CD8-positive, alpha-beta memory T cell (primary cell): ENCODE measurements around the gene HHIPL1. TPM values are rescaled to one million over a fixed set of nuclear protein-coding genes. Genes with fewer than 3 reads are reported as not detected.

Experiments used
- CTCF ChIA-PET: fragments of 350-600 bp; sonication (Branson Sonifier 250); formaldehyde crosslinking; loops from one replicate; lab custom pipeline; 2021; ENCODE audit warnings: antibody characterized with exemption; lab: Charles Lee
- POLR2A ChIA-PET: fragments of 350-600 bp; sonication (Branson Sonifier 250); formaldehyde crosslinking; loops from one replicate; lab custom pipeline; 2021; ENCODE audit warnings: antibody characterized with exemption; lab: Charles Lee
- DNase-seq, 5 donors: peaks; one replicate each; pipeline versions ENCODE4 v3.0.0 to v3.0.0-alpha.2; 2020 to 2022; ENCODE audit warnings: mixed read lengths in 1 of 5
- H3K27ac ChIP-seq: one replicate; pipeline ENCODE4 v1.7.0; 2013; ENCODE audit warnings: low read depth, mild to moderate bottlenecking, low read length, moderate library complexity
- H3K27me3 ChIP-seq: 2 replicates; pipeline ENCODE4 v1.7.0; 2013; ENCODE audit warnings: low read length, mild to moderate bottlenecking; ENCODE audit not compliant: insufficient read depth, poor library complexity, severe bottlenecking
- H3K36me3 ChIP-seq: 2 replicates; pipeline ENCODE4 v1.7.0; 2013; ENCODE audit warnings: mild to moderate bottlenecking, low read length, moderate library complexity; ENCODE audit not compliant: insufficient read depth
- H3K4me1 ChIP-seq: 2 replicates; pipeline ENCODE4 v1.7.0; 2013; ENCODE audit warnings: mild to moderate bottlenecking, low read length, moderate library complexity; ENCODE audit not compliant: insufficient read depth
- H3K4me3 ChIP-seq: 2 replicates; pipeline ENCODE4 v1.7.0; 2013; ENCODE audit warnings: mild to moderate bottlenecking, low read length
- H3K9me3 ChIP-seq: 2 replicates; pipeline ENCODE4 v1.7.0; 2013; ENCODE audit warnings: mild to moderate bottlenecking, low read length
- H3K27ac Mint-ChIP-seq, 8 donors: one replicate each; pipeline ENCODE4 v1.8.0; 2020 to 2021; ENCODE audit warnings: mixed read lengths in 8 of 8, mild to moderate bottlenecking in 6 of 8, inconsistent platforms in 3 of 8, moderate library complexity in 3 of 8
- H3K27me3 Mint-ChIP-seq, 2 donors: one replicate each; pipeline ENCODE4 v1.8.0; 2020 to 2021; ENCODE audit warnings: mixed read lengths in 2 of 2, mild to moderate bottlenecking in 1 of 2, moderate library complexity in 1 of 2
- H3K36me3 Mint-ChIP-seq, 3 donors: one replicate each; pipeline ENCODE4 v1.8.0; 2020 to 2021; ENCODE audit warnings: mixed read lengths in 3 of 3, inconsistent platforms in 1 of 3, mild to moderate bottlenecking in 1 of 3
- H3K4me1 Mint-ChIP-seq, 3 donors: one replicate each; pipeline ENCODE4 v1.8.0; 2020 to 2021; ENCODE audit warnings: mixed read lengths in 3 of 3, inconsistent platforms in 1 of 3, mild to moderate bottlenecking in 1 of 3
- H3K4me3 Mint-ChIP-seq, 7 donors: one replicate each; pipeline ENCODE4 v1.8.0; 2020 to 2021; ENCODE audit warnings: mixed read lengths in 7 of 7, mild to moderate bottlenecking in 6 of 7, moderate library complexity in 4 of 7, inconsistent platforms in 2 of 7
- H3K9me3 Mint-ChIP-seq, 5 donors: one replicate each; pipeline ENCODE4 v1.8.0; 2020 to 2022; ENCODE audit warnings: mixed read lengths in 5 of 5, mild to moderate bottlenecking in 3 of 5, moderate library complexity in 2 of 5, inconsistent platforms in 1 of 5
- polyA plus RNA-seq: library from polyadenylated mRNA; unstranded; fragments of 300-500 nt; fragmentation: Illumina TruSeq; gene quantifications from one replicate; pipeline ENCODE4 v1.2.3, GENCODE V29; 2021
- total RNA-seq, 2 experiments: library from RNA; stranded (reverse); gene quantifications; one replicate each; pipeline ENCODE4 v1.2.3, GENCODE V29; 2021

HHIPL1 gene
- under 1 TPM in 1 of 2 experiments, not detected in 1; 0.04 TPM for total RNA-seq
- polyA plus RNA-seq: not detected

GRCh38 chr14:99644723-99645544, at the start of gene HHIPL1:
Gene HHIPL1, plus strand, starts transcription at chr14:99645129. Its CDS starts 79 bp downstream, at chr14:99645208.
- ChIA-PET CTCF (no interaction called here), POLR2A (no interaction called here)
- Mint-ChIP-seq H3K27me3 (peaks cover 20 to 43% of the 10 kb centered on the region in 2 donors), H3K9me3 (no peaks in the 10 kb centered on the region), H3K27ac (peak within 1 kb of the TSS in 1 of 8 donors; percentile 71), H3K4me3 (peak within 1 kb of the TSS in 1 of 7 donors; percentile 41), H3K4me1 (peaks cover 0 to 3% (median 0%) of the 10 kb centered on the region in 3 donors), H3K36me3 (no peaks in the 10 kb centered on the region)
- DNase-seq: no peak
- Histone ChIP-seq H3K27ac (no peak within 1 kb of the TSS), H3K4me1 (no peaks in the 10 kb centered on the region), H3K9me3 (no peaks in the 10 kb centered on the region), H3K27me3 (peaks cover 10% of the 10 kb centered on the region), H3K4me3 (no peak within 1 kb of the TSS), H3K36me3 (no peaks in the 10 kb centered on the region)

GRCh38 chr14:99595524-99595923, 49.4 kb upstream of the HHIPL1 start:
- Mint-ChIP-seq H3K27me3 (peaks cover 0 to 3% of the 10 kb centered on the region in 2 donors), H3K27ac (peak overlapping the region; percentile 48 to 98 (median 95)), H3K36me3 (peaks cover 0 to 1% (median 0%) of the 10 kb centered on the region in 3 donors), H3K9me3 (no peaks in the 10 kb centered on the region), H3K4me3 (peak overlapping the region; percentile 74 to 93 (median 85)), H3K4me1 (peaks cover 12 to 34% (median 16%) of the 10 kb centered on the region in 3 donors)
- Histone ChIP-seq H3K4me3 (no peak overlapping the region), H3K9me3 (no peaks in the 10 kb centered on the region), H3K27ac (no peak overlapping the region), H3K36me3 (no peaks in the 10 kb centered on the region), H3K27me3 (no peaks in the 10 kb centered on the region), H3K4me1 (peaks cover 14% of the 10 kb centered on the region)
- CTCF ChIA-PET: interaction anchor here (1.1 to 1.6 kb wide), 3 partner anchors 8 to 88 kb away, joined by 3 to 4 read pairs (median 4); partner anchors contain the start of genes CCDC85C and CYP46A1
- DNase-seq: no peak
- POLR2A ChIA-PET: interaction anchor here (2.7 kb wide), 1 partner anchor 9 kb away, joined by 25 read pairs; the partner anchor contains the start of gene CCDC85C

GRCh38 chr14:99596071-99596627, 48.8 kb upstream of the HHIPL1 start:
- no peak for DNase-seq
- Histone ChIP-seq H3K4me3 (no peak overlapping the region), H3K27ac (no peak overlapping the region), H3K9me3 (no peaks in the 10 kb centered on the region), H3K36me3 (no peaks in the 10 kb centered on the region), H3K4me1 (peaks cover 14% of the 10 kb centered on the region), H3K27me3 (no peaks in the 10 kb centered on the region)
- CTCF ChIA-PET: no interaction called here
- no peaks in the 10 kb centered on the region for H3K9me3 Mint-ChIP-seq
- peak overlapping the region in 3 of 7 donors; percentile 27 to 48 (median 41) for H3K4me3 Mint-ChIP-seq
- peak overlapping the region in 6 of 8 donors; percentile 32 to 92 (median 72) for H3K27ac Mint-ChIP-seq
- POLR2A ChIA-PET: interaction anchor here (2.7 kb wide), 1 partner anchor 8 kb away, joined by 25 read pairs; the partner anchor contains the start of gene CCDC85C
- peaks cover 13 to 39% (median 20%) of the 10 kb centered on the region in 3 donors for H3K4me1 Mint-ChIP-seq
- H3K36me3 Mint-ChIP-seq: peaks cover 0 to 1% (median 0%) of the 10 kb centered on the region in 3 donors
- H3K27me3 Mint-ChIP-seq: peaks cover 0 to 3% of the 10 kb centered on the region in 2 donors

- peaks cover 0 to 3% of the 10 kb centered on the region in 2 donors for H3K27me3 Mint-ChIP-seq
These were observed 48.2 kb upstream of the HHIPL1 start for GRCh38 chr14:99596772-99597171.

GRCh38 chr14:99597911-99598600, 46.9 kb upstream of the HHIPL1 start:
- CTCF ChIA-PET: interaction anchor here (1.3 kb wide), 1 partner anchor 10 kb away, joined by 3 read pairs; no protein-coding TSS in a partner anchor
- H3K9me3 Mint-ChIP-seq: no peaks in the 10 kb centered on the region
- DNase-seq: no peak
- peak overlapping the region in 2 of 8 donors; percentile 58 to 75 for H3K27ac Mint-ChIP-seq
- Histone ChIP-seq H3K27ac (no peak overlapping the region), H3K27me3 (no peaks in the 10 kb centered on the region), H3K4me3 (no peak overlapping the region), H3K9me3 (no peaks in the 10 kb centered on the region), H3K4me1 (peaks cover 32% of the 10 kb centered on the region), H3K36me3 (no peaks in the 10 kb centered on the region)
- peaks cover 0 to 1% (median 0%) of the 10 kb centered on the region in 3 donors for H3K36me3 Mint-ChIP-seq
- peaks cover 31 to 54% (median 35%) of the 10 kb centered on the region in 3 donors for H3K4me1 Mint-ChIP-seq
- POLR2A ChIA-PET: no interaction called here
- no peaks in the 10 kb centered on the region for H3K27me3 Mint-ChIP-seq
- H3K4me3 Mint-ChIP-seq: peak overlapping the region in 2 of 7 donors; percentile 53 to 70

More at GRCh38 chr14:99596772-99597171, 48.2 kb upstream of the HHIPL1 start:
- no peak for DNase-seq
- no peak overlapping the region for H3K27ac ChIP-seq
- no peaks in the 10 kb centered on the region for H3K27me3 ChIP-seq
- Mint-ChIP-seq H3K36me3 (peaks cover 0 to 1% (median 0%) of the 10 kb centered on the region in 3 donors), H3K27ac (peak overlapping the region in 1 of 8 donors; percentile 60), H3K4me1 (peaks cover 20 to 46% (median 25%) of the 10 kb centered on the region in 3 donors), H3K4me3 (peak overlapping the region in 1 of 7 donors; percentile 48), H3K9me3 (no peaks in the 10 kb centered on the region)
- POLR2A ChIA-PET: no interaction called here
- H3K9me3 ChIP-seq: no peaks in the 10 kb centered on the region
- no peaks in the 10 kb centered on the region for H3K36me3 ChIP-seq
- no peak overlapping the region for H3K4me3 ChIP-seq
- CTCF ChIA-PET: interaction anchor here (1.3 kb wide), 1 partner anchor 11 kb away, joined by 3 read pairs; no protein-coding TSS in a partner anchor
- peaks cover 20% of the 10 kb centered on the region for H3K4me1 ChIP-seq

- H3K4me1 ChIP-seq: peaks cover 32% of the 10 kb centered on the region
- H3K4me3 Mint-ChIP-seq: peak overlapping the region in 2 of 7 donors; percentile 19 to 23
- no peaks in the 10 kb centered on the region for H3K27me3 ChIP-seq
- H3K27ac ChIP-seq: no peak overlapping the region
- H3K27me3 Mint-ChIP-seq: no peaks in the 10 kb centered on the region
- H3K9me3 Mint-ChIP-seq: no peaks in the 10 kb centered on the region
- H3K9me3 ChIP-seq: no peaks in the 10 kb centered on the region
- H3K36me3 Mint-ChIP-seq: peaks cover 0 to 1% (median 0%) of the 10 kb centered on the region in 3 donors
- H3K36me3 ChIP-seq: no peaks in the 10 kb centered on the region
- no peak for DNase-seq
- H3K27ac Mint-ChIP-seq: peak overlapping the region in 2 of 8 donors; percentile 7 to 9
- no peak overlapping the region for H3K4me3 ChIP-seq
- POLR2A ChIA-PET: no interaction called here
- H3K4me1 Mint-ChIP-seq: peaks cover 31 to 54% (median 35%) of the 10 kb centered on the region in 3 donors
- CTCF ChIA-PET: no interaction called here
These were observed 46.2 kb upstream of the HHIPL1 start for GRCh38 chr14:99598774-99599173.

- CTCF ChIA-PET: no interaction called here
- peaks cover 0 to 1% (median 0%) of the 10 kb centered on the region in 3 donors for H3K36me3 Mint-ChIP-seq
- peaks cover 31% of the 10 kb centered on the region for H3K4me1 ChIP-seq
These were observed 45.5 kb upstream of the HHIPL1 start for GRCh38 chr14:99599393-99599792.

More at GRCh38 chr14:99599393-99599792, 45.5 kb upstream of the HHIPL1 start:
- no peak overlapping the region for H3K27ac ChIP-seq
- no peak for DNase-seq
- H3K27me3 ChIP-seq: no peaks in the 10 kb centered on the region
- Mint-ChIP-seq H3K27me3 (no peaks in the 10 kb centered on the region), H3K9me3 (no peaks in the 10 kb centered on the region), H3K4me1 (peaks cover 31 to 50% (median 33%) of the 10 kb centered on the region in 3 donors), H3K4me3 (peak overlapping the region in 1 of 7 donors; percentile 19), H3K27ac (no peak overlapping the region)
- POLR2A ChIA-PET: no interaction called here
- no peak overlapping the region for H3K4me3 ChIP-seq
- H3K36me3 ChIP-seq: no peaks in the 10 kb centered on the region
- no peaks in the 10 kb centered on the region for H3K9me3 ChIP-seq
